ENCODE results near the gene CYP2C19. TPM values are rescaled to one million over a fixed set of nuclear protein-coding genes. Genes with fewer than 3 reads are reported as not detected.

CYP2C19 gene
- total RNA-seq: under 1 TPM in 1 of 3 donors, not detected in 2; 0.32 TPM

DNA sequence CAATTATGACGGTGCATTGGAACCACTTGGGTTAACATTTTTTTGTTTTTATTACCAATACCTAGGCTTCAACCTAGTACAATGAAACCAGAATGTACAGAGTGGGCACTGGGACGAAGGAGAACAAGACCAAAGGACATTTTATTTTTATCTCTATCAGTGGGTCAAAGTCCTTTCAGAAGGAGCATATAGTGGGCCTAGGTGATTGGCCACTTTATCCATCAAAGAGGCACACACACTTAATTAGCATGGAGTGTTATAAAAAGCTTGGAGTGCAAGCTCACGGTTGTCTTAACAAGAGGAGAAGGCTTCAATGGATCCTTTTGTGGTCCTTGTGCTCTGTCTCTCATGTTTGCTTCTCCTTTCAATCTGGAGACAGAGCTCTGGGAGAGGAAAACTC is at the start of gene CYP2C19:
Gene CYP2C19, plus strand, starts transcription at position 289 of the 400 bp plus-strand sequence. Its CDS starts 25 bp downstream, at position 314.
- no peaks in the 10 kb centered on the region for H3K4me1 ChIP-seq
- H3K9me3 ChIP-seq: no peaks in the 10 kb centered on the region
- intact Hi-C loops (cut with DNase I; ENCODE audit: low total_unique reads): no loop called here
- H3K27me3 ChIP-seq: no peaks in the 10 kb centered on the region
- no peak for DNase-seq (ENCODE audit: low spot score in 2 of 2)
- no peak within 1 kb of the TSS for H3K4me3 ChIP-seq
- no peaks in the 10 kb centered on the region for H3K36me3 ChIP-seq
- TF ChIP-seq POLR2A (IDR thresholded peaks at IDR 0.05): no peak
- no peak for TF ChIP-seq POLR2AphosphoS5 (IDR thresholded peaks at IDR 0.05)
- TF ChIP-seq, protein P1, sequence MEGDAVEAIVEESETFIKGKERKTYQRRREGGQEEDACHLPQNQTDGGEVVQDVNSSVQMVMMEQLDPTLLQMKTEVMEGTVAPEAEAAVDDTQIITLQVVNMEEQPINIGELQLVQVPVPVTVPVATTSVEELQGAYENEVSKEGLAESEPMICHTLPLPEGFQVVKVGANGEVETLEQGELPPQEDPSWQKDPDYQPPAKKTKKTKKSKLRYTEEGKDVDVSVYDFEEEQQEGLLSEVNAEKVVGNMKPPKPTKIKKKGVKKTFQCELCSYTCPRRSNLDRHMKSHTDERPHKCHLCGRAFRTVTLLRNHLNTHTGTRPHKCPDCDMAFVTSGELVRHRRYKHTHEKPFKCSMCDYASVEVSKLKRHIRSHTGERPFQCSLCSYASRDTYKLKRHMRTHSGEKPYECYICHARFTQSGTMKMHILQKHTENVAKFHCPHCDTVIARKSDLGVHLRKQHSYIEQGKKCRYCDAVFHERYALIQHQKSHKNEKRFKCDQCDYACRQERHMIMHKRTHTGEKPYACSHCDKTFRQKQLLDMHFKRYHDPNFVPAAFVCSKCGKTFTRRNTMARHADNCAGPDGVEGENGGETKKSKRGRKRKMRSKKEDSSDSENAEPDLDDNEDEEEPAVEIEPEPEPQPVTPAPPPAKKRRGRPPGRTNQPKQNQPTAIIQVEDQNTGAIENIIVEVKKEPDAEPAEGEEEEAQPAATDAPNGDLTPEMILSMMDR (IDR thresholded peaks at IDR 0.05): no peak
- no peak within 1 kb of the TSS for H3K27ac ChIP-seq

DNA sequence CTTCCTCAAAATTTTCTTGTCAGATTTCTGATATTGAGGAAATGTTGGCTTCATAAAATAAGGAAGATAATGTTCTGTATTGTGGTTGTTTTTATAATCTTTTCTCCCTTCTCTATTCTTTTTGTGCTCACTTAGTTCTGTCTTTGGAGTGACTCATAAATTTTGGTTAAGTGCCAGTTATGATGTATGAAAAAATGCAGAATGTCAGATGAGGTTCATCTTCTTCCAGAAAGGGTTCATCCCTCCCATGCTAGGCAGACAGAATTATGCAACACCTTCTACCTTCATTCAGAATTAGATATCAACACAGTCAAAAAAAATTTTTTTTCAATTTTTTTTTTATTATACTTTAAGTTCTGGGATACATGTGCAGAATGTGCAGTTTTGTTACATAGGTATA is 36.6 kb upstream of the CYP2C19 start:
- intact Hi-C loops (cut with DNase I; ENCODE audit: low total_unique reads): no loop called here
- H3K4me3 ChIP-seq: no peak overlapping the region
- no peaks in the 10 kb centered on the region for H3K36me3 ChIP-seq
- no peaks in the 10 kb centered on the region for H3K4me1 ChIP-seq
- H3K9me3 ChIP-seq: no peaks in the 10 kb centered on the region
- no peaks in the 10 kb centered on the region for H3K27me3 ChIP-seq
- TF ChIP-seq, protein P1 (IDR thresholded peaks at IDR 0.05): no peak
- TF ChIP-seq POLR2AphosphoS5 (IDR thresholded peaks at IDR 0.05) (no peak), POLR2A (IDR thresholded peaks at IDR 0.05) (no peak)
- DNase-seq (ENCODE audit: low spot score in 2 of 2): no peak
- no peak overlapping the region for H3K27ac ChIP-seq

DNA sequence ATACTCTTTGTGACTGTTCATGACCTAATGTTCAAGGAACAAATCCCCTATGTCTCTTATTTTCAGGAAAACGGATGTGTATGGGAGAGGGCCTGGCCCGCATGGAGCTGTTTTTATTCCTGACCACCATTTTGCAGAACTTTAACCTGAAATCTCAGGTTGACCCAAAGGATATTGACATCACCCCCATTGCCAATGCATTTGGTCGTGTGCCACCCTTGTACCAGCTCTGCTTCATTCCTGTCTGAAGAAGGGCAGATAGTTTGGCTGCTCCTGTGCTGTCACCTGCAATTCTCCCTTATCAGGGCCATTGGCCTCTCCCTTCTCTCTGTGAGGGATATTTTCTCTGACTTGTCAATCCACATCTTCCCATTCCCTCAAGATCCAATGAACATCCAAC is 27.3 kb upstream of the CYP2C19 start:
- Histone ChIP-seq H3K27me3 (no peaks in the 10 kb centered on the region), H3K36me3 (no peaks in the 10 kb centered on the region), H3K4me1 (no peaks in the 10 kb centered on the region), H3K4me3 (no peak overlapping the region), H3K27ac (no peak overlapping the region), H3K9me3 (no peaks in the 10 kb centered on the region)
- intact Hi-C loops (cut with DNase I; ENCODE audit: low total_unique reads): no loop called here
- TF ChIP-seq, protein P1 (IDR thresholded peaks at IDR 0.05): no peak
- TF ChIP-seq POLR2A (IDR thresholded peaks at IDR 0.05): no peak
- TF ChIP-seq POLR2AphosphoS5 (IDR thresholded peaks at IDR 0.05): no peak
- no peak for DNase-seq (ENCODE audit: low spot score in 2 of 2)

DNA sequence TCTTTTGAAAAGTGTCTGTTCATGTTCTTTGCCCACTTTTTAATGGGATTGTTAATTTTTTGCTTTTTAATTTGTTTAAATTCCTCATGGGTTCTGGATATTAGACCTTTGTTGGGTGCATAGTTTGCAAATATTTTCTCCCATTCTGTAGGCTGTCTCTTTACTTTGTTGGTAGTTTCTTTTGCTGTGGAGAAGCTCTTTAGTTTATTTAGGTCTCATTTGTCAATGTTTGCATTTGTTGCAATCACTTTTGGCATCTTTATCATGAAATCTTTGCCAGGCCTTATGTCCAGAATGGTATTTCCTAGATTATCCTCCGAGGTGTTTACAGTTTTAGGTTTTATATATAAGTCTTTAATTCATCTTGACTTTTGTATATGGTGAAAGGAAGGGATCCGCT is 23.9 kb upstream of the CYP2C19 start:
- no peak for TF ChIP-seq POLR2AphosphoS5 (IDR thresholded peaks at IDR 0.05)
- TF ChIP-seq, protein P1 (IDR thresholded peaks at IDR 0.05): no peak
- intact Hi-C loops (cut with DNase I; ENCODE audit: low total_unique reads): no loop called here

DNA sequence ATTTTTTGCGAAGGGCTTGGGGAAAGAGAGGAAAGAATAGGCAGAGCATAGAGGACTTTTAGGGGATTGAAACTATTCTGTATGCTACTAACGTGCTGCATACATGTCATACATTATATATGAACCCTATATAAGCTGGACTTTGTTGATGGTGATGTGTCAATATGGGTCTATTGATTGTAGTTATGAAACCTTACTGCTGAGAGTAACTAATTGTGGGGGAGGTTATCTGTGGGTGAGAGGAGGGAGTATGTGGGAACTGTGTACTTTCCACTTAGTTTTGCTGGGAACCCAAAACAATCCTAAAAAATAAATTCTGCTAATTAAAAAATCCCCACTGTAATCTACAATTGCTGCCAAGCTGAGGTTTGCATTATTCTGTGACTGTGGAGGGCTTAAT is 15.3 kb upstream of the CYP2C19 start:
- peaks cover 5 to 34% of the 10 kb centered on the region in 2 donors for H3K9me3 ChIP-seq
- no peaks in the 10 kb centered on the region for H3K4me1 ChIP-seq
- no peaks in the 10 kb centered on the region for H3K36me3 ChIP-seq
- TF ChIP-seq, protein P1 (IDR thresholded peaks at IDR 0.05): no peak
- intact Hi-C loops (cut with DNase I; ENCODE audit: low total_unique reads): no loop called here
- H3K27me3 ChIP-seq: no peaks in the 10 kb centered on the region
- no peak for DNase-seq (ENCODE audit: low spot score in 2 of 2)
- no peak overlapping the region for H3K4me3 ChIP-seq
- H3K27ac ChIP-seq: no peak overlapping the region

More for the DNA sequence above, 23.9 kb upstream of the CYP2C19 start:
- no peaks in the 10 kb centered on the region for H3K27me3 ChIP-seq
- no peak overlapping the region for H3K4me3 ChIP-seq
- no peak for DNase-seq (ENCODE audit: low spot score in 2 of 2)
- peaks cover 3 to 7% of the 10 kb centered on the region in 2 donors for H3K9me3 ChIP-seq
- no peaks in the 10 kb centered on the region for H3K36me3 ChIP-seq
- H3K27ac ChIP-seq: no peak overlapping the region
- no peaks in the 10 kb centered on the region for H3K4me1 ChIP-seq

Data from breast epithelium (tissue), 4 donors.